GM10266 (cell line): ENCODE results near the gene CTU1.

ENCODE experiments used
- DNase-seq: peaks from one replicate; pipeline ENCODE4 v3.0.0; 2012; ENCODE audit errors: extremely low spot score
- TF ChIP-seq, protein P1 (sequence below): IDR thresholded peaks from 2 replicates; pipeline ENCODE4 v1.5.1; 2012; ENCODE audit warnings: mild to moderate bottlenecking, low read depth; ENCODE audit not compliant: control insufficient read depth, insufficient read depth; ENCODE audit errors: missing control alignments

The CTU1 gene

DNA sequence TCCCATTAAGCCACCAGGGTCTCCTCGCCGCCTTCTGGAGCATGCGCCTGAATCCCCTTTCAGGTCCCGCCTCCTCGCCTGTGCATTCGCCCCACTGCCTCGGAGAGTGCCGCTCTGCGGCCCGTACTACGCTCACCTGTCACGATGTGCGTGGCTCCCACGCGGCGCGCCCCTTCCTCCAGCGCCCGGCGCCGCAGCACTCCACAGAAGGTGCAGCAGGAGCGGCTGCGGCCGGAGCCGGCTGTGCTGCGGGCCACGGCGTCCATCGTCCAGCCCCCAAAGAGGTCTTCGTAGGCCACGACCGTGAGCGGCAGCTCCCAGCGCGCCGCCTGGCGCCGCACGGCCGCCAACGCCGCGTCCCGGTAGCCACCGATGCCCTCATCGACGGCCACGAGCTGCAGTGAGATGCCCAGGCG, 4.3 kb downstream of the CTU1 start:
- TF ChIP-seq, protein P1, sequence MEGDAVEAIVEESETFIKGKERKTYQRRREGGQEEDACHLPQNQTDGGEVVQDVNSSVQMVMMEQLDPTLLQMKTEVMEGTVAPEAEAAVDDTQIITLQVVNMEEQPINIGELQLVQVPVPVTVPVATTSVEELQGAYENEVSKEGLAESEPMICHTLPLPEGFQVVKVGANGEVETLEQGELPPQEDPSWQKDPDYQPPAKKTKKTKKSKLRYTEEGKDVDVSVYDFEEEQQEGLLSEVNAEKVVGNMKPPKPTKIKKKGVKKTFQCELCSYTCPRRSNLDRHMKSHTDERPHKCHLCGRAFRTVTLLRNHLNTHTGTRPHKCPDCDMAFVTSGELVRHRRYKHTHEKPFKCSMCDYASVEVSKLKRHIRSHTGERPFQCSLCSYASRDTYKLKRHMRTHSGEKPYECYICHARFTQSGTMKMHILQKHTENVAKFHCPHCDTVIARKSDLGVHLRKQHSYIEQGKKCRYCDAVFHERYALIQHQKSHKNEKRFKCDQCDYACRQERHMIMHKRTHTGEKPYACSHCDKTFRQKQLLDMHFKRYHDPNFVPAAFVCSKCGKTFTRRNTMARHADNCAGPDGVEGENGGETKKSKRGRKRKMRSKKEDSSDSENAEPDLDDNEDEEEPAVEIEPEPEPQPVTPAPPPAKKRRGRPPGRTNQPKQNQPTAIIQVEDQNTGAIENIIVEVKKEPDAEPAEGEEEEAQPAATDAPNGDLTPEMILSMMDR = no peak
- no peak for DNase-seq

DNA sequence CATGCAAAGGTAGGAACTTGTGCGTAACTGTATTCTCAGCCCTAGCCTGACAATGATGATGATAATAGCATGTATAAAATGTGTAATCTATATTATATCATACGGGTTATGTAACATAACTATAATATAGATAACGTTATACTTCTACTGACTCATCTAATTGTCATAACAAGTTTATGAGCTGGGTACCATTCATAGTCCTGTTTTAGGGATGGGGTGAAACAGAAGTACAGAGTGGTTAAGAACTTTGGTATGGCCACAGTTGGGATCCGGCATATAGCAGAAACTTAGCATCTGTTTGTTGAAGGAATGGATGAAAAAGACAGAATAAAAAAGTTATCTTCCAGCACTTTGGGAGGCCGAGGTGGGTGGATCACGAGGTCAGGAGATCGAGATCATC, 5.2 kb downstream of the CTU1 start:
- TF ChIP-seq, protein P1 = no peak
- no peak for DNase-seq

DNA sequence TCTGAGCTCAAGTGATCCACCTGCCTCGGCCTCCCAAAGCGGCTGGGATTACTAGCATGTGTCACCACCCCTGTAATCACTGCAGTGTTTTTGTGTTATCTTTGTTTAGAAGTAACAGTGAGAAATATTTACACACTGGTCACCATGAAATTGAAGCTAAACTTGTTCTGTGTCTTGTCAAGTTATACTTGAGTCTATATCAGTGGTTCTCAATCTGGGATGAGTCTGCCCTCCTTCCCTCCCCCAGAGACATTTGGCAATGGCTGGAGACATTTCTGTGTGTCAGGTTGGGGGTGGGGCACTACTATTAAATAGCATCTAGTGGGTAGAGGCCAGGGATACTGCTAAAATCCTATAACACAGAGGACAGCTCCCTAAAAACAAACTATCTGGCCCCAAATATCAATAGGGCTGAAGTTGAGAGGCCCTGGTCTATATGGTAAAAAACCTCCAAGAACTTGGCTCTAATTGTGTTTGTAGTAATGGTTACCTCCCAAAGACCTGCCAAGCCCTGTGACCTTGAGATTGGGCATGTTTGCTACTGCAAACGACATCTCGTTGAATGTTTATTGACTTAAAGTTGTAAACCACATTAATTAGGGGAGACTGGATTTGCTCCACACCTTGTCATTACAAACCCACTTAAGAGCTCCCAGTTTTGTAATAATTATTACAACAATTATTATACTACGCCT, 6.9 kb downstream of the CTU1 start:
- DNase-seq = no peak
- TF ChIP-seq, protein P1 = no peak

DNA sequence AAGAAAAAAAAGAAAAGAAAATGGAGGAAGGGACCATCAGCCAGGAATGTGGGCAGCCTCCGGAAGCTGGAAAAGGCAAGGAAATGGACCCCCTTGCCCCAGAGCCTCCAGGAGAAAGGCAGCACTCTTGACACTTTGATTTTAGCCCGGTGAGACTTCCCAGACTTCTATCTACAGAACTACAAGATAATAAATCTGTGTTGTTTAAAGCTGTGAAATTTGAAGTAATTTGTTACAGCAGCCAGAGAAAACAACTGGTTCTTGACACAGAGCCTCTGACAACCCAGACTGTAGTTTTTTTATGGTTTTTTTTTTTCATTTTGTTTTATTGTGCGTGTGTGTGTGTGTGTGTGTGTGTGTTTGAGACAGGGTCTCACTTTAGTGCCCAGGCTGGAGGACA, 7.6 kb downstream of the CTU1 start:
- DNase-seq = no peak
- TF ChIP-seq, protein P1 = no peak

DNA sequence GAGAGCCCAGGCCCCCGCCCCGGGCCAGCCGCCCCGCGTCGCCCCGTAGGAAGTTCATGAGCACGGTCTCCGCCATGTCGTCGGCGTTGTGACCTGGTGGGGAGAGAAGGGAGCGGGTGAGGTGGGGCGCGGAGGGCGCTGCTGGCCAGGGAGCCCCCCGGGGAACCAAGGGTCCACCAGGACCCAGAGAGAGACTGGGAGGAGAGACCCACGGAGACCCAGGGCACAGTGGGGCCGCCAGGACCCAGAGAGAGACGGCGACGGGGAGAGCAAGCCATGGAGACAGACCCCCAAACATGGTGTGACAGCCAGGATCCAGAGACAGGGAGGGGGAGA, 9.2 kb downstream of the CTU1 start:
- TF ChIP-seq, protein P1 = no peak
- DNase-seq = no peak

DNA sequence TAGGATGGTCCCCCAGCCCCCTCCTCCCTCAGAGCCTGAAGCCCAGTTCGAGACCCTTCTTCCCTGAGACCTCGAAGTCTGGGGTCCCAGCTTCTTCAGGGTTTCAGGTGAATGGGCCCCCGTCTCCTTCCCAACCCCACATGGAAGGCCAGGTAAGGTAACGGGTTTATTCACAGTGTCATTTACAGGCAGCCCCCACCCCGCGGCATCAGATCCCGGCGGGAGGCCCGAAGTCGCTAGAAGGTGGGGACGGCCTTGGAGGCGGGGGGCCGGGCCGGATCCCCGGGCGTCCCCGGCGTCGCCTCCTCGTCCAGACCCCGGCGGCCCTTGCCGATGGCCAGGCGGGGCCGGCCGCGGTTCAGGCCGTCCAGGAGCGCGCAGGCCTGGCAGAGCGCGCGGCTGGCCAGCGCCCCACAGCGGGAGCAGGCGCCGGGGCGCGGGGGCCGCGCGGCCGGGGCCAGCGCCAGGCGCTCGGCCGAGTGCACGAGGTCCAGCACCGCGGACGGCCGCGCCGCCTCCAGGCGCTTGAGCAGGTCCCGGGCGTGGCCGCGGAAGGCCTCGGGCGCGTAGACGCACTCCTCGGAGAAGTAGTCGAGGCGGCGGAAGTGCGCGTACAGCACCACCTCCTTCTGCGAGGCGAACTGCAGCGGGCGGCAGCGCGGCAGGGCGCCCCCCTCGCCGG, 9.7 kb downstream of the CTU1 start:
- DNase-seq = no peak
- TF ChIP-seq, protein P1 = no peak

DNA sequence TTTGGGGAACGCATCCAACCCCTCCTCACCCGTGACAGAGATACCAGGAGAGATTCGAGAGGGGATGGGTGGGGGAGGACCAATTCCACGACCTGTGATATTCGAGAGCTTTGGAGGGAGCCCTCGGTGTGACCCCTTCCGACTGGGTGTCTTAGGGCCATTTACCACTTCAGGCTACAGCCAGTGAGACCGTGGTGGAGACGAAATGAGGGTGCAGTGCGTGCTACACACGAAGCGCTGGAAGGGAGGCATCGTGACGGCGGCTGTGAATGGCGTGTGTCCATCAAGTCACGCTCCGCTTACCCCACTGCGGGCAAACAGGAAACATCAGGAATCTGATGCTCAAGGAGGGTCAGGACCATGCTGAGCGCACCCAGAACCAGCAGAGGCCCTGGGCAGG, 10.4 kb downstream of the CTU1 start:
- no peak for DNase-seq
- TF ChIP-seq, protein P1 = peak; percentile 10
